HT-29 (cell line): ENCODE measurements around the gene RNASE12. TPM values are rescaled to one million over a fixed set of nuclear protein-coding genes. Genes with fewer than 3 reads are reported as not detected.
"Not testable (repeated sequence)": the region's sequence is repeated elsewhere in the genome, so short reads cannot be mapped to it uniquely, and the experiment has no call there.

ENCODE experiments used
- DNase-seq: peaks from one replicate; pipeline ENCODE4 v3.0.0-alpha.2; 2015; ENCODE audit warnings: low spot score
- total RNA-seq: library from RNA; depleted of rRNA; stranded (reverse); fragments of >200 nt; shearing (Covaris generic); gene quantifications from 2 replicates; pipeline ENCODE4 v1.2.3, GENCODE V29; 2014; rRNA removed

The RNASE12 gene, protein sequence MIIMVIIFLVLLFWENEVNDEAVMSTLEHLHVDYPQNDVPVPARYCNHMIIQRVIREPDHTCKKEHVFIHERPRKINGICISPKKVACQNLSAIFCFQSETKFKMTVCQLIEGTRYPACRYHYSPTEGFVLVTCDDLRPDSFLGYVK
- total RNA-seq = not detected in 2 replicates

DNA sequence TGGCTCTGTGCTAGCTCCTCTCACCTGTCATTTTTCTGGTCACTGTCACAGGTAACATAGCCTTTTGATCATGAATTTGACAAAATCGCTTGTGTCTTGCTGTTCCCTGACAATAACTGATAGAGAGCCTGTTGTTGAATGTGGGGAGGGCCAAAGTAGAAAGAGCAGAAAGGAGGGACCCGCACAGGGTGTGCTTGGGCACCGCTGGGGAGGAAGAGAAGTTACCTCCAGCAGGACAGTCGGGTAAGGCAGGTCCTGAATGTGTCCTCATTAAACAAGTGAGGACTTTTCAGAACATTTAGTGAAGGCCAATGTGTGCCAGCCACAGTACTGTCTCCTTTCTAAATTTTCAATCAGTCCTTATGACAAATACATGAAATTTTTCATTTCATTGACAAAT is at the start of gene RNASE12:
Gene RNASE12 (minus strand): TSS at position 142 of the 400 bp plus-strand sequence. CDS start 653 bp downstream, outside the sequence.
- no peak for DNase-seq

- peak; percentile 73 for DNase-seq
Observed at GRCh38 chr14:20632831-20633691, 41.9 kb upstream of the RNASE12 start.

- peak; percentile 36 for DNase-seq
Observed at GRCh38 chr14:20632448-20632830, 41.3 kb upstream of the RNASE12 start.

GRCh38 chr14:20631880-20632389 is 40.8 kb upstream of the RNASE12 start:
- DNase-seq = peak; percentile 69

DNA sequence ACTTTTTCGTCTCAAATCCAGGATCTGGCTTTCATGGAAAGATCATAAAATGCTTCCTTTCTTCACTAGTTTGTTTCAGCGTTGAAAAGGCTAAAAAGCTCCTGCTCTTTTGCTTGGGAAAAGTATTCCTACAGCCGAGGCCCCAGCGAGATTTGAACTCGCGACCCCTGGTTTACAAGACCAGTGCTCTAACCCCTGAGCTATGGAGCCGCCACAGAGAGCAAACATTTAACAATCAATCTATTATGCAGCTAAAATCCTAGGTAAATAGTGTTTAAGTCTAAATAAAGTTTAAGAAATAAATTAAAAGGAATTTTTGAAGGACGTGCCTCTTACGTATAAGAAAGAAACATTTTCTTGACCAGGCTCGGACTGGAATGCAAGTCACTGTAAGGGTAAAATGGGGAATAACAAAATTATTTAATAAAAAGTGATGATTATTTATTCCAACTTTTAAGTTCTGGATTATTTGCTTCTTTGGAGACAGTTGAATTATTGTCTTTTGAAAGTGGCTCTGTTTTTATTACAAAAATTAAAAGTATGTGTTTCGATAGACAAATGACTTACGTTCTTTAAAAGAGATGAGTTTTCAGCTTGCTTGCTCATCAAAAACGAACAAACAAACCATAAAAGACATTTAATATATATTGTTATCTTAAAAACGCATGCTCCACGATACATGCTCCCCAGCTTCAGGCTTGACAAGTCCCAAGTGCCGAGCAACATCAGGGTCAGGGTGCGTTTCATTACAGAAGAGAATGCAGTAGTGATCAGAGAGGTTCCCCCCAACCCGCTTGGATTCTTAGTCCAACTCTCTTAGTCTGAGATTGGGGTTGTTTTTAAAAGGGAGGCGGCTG is 40.1 kb upstream of the RNASE12 start:
- peak; percentile 66 for DNase-seq

GRCh38 chr14:20630340-20631022 is 39.3 kb upstream of the RNASE12 start:
- peak; percentile 77 for DNase-seq

DNA sequence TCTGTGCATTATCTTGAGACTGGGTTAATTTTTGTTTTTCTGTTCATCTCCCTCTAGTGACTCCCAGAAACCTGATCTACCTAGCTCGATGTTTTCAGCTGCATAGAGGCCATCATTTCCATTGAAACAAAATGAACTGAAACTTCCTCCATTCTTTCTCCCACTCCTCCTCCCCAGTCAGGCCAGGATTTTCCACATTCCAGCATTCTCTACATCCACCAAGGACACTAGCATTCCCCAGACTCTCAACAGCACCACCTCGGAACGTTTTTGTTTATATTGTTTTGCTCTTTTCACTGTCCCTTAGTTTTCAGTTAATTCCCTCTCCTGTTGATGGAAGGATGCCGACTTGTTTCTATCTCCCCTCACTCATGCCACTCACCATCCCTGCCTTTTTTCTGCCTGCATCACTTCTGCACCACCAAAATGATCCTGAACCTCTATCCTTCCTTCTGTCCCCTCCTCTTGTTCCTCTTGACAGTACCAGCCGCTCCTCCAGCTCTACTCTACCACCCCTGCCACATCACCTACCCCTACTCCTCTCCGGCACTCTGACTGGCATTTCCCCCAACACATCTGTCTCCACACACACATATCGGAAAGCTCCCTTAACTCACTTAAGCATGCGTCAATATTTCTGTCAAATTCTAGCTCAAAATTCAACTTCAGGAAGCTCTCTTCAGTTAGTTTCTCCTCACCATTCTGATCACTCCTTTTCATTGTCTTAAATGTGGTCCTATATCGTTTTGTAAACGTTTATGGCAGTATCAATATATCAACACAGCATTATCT is 37.1 kb upstream of the RNASE12 start:
- DNase-seq = no peak

- DNase-seq = no peak
Observed at GRCh38 chr14:20627346-20628027, 36.3 kb upstream of the RNASE12 start.

DNA sequence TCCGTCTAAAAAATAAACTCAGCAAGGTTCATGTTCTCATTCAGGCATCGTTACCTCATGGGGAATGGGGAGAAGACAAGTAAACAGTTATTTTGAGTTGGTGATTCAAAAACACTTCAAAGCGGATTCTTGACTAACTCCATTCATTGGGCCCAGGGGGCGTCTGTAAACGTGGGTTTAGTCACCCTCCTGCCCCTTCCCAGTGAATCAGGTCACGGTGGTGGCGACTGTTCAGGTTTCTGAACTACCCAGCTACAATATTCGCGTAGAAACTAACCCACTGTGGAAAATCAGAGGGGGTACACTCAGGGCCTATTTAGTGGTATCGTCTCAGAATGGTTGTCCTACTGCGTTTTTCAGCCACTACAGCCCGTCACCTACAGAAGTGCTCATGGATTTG is 35.1 kb upstream of the RNASE12 start:
- DNase-seq = no peak

DNA sequence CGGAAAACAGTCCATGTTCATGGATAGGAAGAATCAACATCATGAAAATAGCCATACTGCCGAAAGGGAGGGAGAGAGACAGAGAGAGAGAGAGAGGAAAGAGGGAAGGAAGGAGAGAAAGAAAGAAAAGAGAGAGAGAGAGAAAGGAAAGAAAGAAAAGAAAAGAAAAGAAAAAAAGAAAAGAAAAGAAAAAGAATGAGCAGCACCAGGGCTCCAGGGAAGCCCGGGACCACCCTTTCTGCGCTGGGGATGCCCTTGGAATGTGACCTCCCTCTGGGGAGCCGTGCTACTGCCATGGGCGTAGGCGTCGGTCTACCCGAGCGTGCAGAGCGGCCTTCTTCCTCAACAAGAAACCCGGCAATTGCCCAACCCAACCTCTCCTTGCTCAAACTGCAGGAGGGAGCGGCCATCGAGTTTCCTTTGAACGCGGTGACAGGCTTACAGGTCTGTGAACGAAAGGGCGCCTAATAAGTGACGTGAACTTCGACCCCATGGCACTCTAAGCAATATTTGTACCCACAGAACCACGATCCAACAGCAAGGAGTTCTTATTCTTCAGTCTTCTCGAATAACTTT is 33.4 kb upstream of the RNASE12 start:
- peak; percentile 70 for DNase-seq

DNA sequence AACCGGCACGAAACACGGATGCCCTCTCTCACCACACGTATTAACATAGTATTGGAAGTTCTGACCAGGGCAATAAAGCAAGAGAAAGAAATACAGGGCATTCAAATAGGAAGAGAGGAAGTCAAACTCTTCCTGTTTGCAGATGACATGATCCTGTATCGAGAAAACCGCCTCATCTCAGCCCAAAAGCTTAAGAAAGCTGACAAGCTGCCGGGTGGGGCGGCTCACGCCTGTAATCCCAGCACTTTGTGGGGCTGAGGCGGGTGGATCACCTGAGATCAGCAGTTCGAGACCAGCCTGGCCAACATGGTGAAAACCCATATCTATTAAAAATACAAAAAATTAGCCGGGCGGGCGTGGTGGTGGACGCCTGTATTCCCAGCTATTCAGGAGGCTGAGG is 32.6 kb upstream of the RNASE12 start:
- DNase-seq = no peak

- DNase-seq = no peak
Observed at GRCh38 chr14:20622816-20623291, 31.7 kb upstream of the RNASE12 start.

DNA sequence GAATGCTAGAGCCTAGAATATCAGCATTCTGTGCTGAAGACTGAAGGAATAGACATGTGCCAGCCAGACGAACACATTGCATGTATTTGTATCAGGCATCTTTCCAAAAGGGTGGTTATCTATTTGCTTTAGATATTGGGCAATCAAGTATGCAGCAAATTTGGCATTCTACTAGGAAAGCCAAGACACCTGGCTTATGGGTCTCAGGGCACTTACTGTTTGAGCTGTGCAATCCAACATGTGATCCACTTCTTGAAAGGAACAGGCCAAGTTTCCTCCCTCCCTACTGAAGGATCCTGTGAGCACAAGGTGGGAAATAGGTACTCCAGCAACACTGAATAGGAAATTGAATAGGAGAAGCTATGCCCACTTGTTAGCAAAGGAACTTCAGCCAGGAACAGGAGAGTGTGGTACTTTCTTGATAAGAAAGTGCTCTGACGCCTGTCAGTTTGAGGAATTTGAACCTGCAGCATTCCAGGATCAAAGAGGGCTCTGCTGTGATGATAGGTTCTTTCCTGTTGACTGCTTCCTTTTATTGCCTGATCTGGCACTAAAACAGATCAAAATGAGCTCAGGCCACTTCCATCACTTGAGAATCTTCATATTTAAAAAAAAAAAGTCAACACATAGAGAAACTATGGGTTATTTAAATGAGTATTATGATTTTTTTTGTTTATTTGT is 29.8 kb upstream of the RNASE12 start:
- DNase-seq = no peak

DNA sequence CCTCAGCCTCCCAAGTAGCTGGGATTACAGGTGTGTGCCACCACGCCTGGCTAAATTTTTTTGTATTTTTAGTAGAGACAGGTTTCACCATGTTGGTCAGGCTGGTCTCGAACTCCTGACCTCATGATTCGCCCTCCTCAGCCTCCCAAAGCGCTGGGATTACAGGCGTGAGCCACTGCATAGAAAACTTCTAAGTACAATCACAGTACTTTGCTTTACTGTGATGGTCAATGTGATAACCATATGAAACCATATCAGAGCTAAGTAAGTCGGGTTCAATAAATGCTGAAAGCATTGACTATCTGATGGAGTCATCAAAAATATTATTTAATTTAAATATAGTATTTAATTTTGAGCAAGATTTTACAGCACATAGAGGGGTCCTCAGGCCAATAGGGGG is 28.5 kb upstream of the RNASE12 start:
- not testable (repeated sequence) for DNase-seq

- no peak for DNase-seq
Observed at GRCh38 chr14:20618271-20618749, 27.1 kb upstream of the RNASE12 start.

DNA sequence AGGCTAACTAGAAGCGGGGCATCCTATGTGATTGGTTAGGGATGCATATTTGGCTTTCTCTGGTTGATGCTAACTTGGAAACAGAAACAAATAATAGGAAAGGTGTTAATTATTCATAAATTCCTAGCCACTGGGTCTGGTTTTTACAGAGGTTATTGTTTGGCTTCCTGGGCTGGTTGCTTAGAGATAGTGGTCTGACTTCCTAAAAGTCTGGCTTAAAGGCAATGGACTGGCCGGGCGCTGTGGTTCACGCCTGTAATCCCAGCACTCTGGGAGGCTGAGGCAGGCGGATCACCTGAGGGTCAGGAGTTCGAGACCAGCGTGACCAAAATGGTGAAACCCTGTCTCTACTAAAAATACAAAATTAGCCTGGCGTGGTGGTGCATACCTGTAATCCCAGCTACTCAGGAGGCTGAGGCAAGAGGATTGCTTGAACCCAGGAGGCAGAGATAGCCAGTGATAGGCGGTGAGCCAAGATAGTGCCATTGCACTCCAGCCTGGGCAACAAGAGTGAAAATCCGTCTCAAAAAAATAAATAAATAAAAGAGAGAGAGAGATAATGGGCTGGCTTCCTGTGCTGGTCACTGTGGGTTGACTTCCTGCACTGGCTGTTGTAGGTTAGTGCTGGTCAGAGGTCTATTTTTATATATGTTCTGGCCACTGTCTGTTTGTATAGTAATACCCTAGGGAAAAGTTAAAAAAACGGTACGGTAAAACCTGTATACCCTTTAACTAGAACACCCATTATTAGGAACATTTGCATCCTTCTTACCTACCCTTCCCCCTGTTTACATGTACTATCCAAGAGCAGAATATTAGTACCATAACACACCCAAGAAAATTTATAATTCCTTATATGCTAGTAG is 26.2 kb upstream of the RNASE12 start:
- DNase-seq = no peak

GRCh38 chr14:20615996-20616395 is 24.8 kb upstream of the RNASE12 start:
- DNase-seq = no peak
